Mesothelial cell of epicardium (in vitro differentiated cells): ENCODE data around the gene SUSD2. TPM values are rescaled to one million over a fixed set of nuclear protein-coding genes. Genes with fewer than 3 reads are reported as not detected.

Experiments
- DNase-seq, 2 experiments: peaks; one replicate each; pipeline ENCODE4 v3.0.0; 2021; ENCODE audit warnings: low spot score in 2 of 2; ENCODE audit not compliant: unreplicated experiment in 2 of 2
- H3K27ac Mint-ChIP-seq: 2 replicates; pipeline ENCODE4 v1.8.0; 2021; ENCODE audit warnings: mixed read lengths
- H3K27me3 Mint-ChIP-seq: 2 replicates; pipeline ENCODE4 v1.8.0; 2021; ENCODE audit warnings: low read depth, mixed read lengths
- H3K36me3 Mint-ChIP-seq: 2 replicates; pipeline ENCODE4 v1.8.0; 2021; ENCODE audit warnings: mixed read lengths
- H3K4me1 Mint-ChIP-seq: 2 replicates; pipeline ENCODE4 v1.8.0; 2021; ENCODE audit warnings: mixed read lengths
- H3K4me3 Mint-ChIP-seq: 2 replicates; pipeline ENCODE4 v1.8.0; 2021; ENCODE audit warnings: mild to moderate bottlenecking, moderate library complexity, mixed read lengths
- H3K9me3 Mint-ChIP-seq: 2 replicates; pipeline ENCODE4 v1.8.0; 2021; ENCODE audit warnings: mixed read lengths
- CTCF ChIP-seq: fragments of 200-600 bp; sonication (generic); IDR thresholded peaks from one replicate; pipeline ENCODE4 v1.5.0; 2021; ENCODE audit warnings: antibody characterized with exemption; ENCODE audit not compliant: unreplicated experiment
- total RNA-seq: library from RNA; stranded (reverse); gene quantifications from 3 replicates; pipeline ENCODE4 v1.2.1, GENCODE V29; 2021

Gene SUSD2
- total RNA-seq, 1 donor from 2014 or later, result 1.2 TPM

- Mint-ChIP-seq H3K4me3 (no peak overlapping the region), H3K9me3 (no peaks in the 10 kb centered on the region), H3K36me3 (no peaks in the 10 kb centered on the region), H3K27me3 (no peaks in the 10 kb centered on the region), H3K4me1 (no peaks in the 10 kb centered on the region), H3K27ac (no peak overlapping the region)
- TF ChIP-seq CTCF, result no peak
- DNase-seq, result no peak
Observed at GRCh38 chr22:24171822-24172221, 9.5 kb upstream of the SUSD2 start.

- DNase-seq, result peak in 1 of 2 experiments; percentile 69
- H3K4me3 Mint-ChIP-seq, result no peak overlapping the region
- no peaks in the 10 kb centered on the region for H3K27me3 Mint-ChIP-seq
- peak; percentile 54 for TF ChIP-seq CTCF
- H3K4me1 Mint-ChIP-seq, result no peaks in the 10 kb centered on the region
- H3K9me3 Mint-ChIP-seq, result no peaks in the 10 kb centered on the region
- H3K36me3 Mint-ChIP-seq, result no peaks in the 10 kb centered on the region
- H3K27ac Mint-ChIP-seq, result no peak overlapping the region
Observed at GRCh38 chr22:24175160-24175808, 6.0 kb upstream of the SUSD2 start.

GRCh38 chr22:24176040-24176439 lies 5.2 kb upstream of the SUSD2 start:
- Mint-ChIP-seq H3K27me3 (no peaks in the 10 kb centered on the region), H3K27ac (no peak overlapping the region), H3K36me3 (no peaks in the 10 kb centered on the region), H3K9me3 (no peaks in the 10 kb centered on the region), H3K4me1 (no peaks in the 10 kb centered on the region), H3K4me3 (no peak overlapping the region)
- no peak for TF ChIP-seq CTCF
- no peak for DNase-seq

- no peak overlapping the region for H3K27ac Mint-ChIP-seq
- TF ChIP-seq CTCF, result no peak
- H3K4me3 Mint-ChIP-seq, result no peak overlapping the region
- peaks cover 3% of the 10 kb centered on the region for H3K4me1 Mint-ChIP-seq
- H3K27me3 Mint-ChIP-seq, result no peaks in the 10 kb centered on the region
- no peaks in the 10 kb centered on the region for H3K36me3 Mint-ChIP-seq
- H3K9me3 Mint-ChIP-seq, result no peaks in the 10 kb centered on the region
- no peak for DNase-seq
Observed at GRCh38 chr22:24176630-24177029, 4.7 kb upstream of the SUSD2 start.

GRCh38 chr22:24177045-24177444 lies 4.2 kb upstream of the SUSD2 start:
- no peak overlapping the region for H3K4me3 Mint-ChIP-seq
- H3K36me3 Mint-ChIP-seq, result no peaks in the 10 kb centered on the region
- TF ChIP-seq CTCF, result no peak

GRCh38 chr22:24177456-24177855 lies 3.8 kb upstream of the SUSD2 start:
- H3K36me3 Mint-ChIP-seq, result no peaks in the 10 kb centered on the region
- H3K27me3 Mint-ChIP-seq, result no peaks in the 10 kb centered on the region
- no peak for DNase-seq
- H3K4me1 Mint-ChIP-seq, result peaks cover 3% of the 10 kb centered on the region
- no peak overlapping the region for H3K27ac Mint-ChIP-seq
- no peaks in the 10 kb centered on the region for H3K9me3 Mint-ChIP-seq
- H3K4me3 Mint-ChIP-seq, result no peak overlapping the region
- no peak for TF ChIP-seq CTCF

More at GRCh38 chr22:24177045-24177444, 4.2 kb upstream of the SUSD2 start:
- H3K27me3 Mint-ChIP-seq, result no peaks in the 10 kb centered on the region
- H3K27ac Mint-ChIP-seq, result no peak overlapping the region
- peaks cover 3% of the 10 kb centered on the region for H3K4me1 Mint-ChIP-seq
- no peak for DNase-seq
- H3K9me3 Mint-ChIP-seq, result no peaks in the 10 kb centered on the region
